SJSA1 (cell line): Measurements from ENCODE around the gene PFKP. TPM values are rescaled to one million over a fixed set of nuclear protein-coding genes. Genes with fewer than 3 reads are reported as not detected.
A peak's percentile ranks its signal among the peaks of the same experiment; 100 is the strongest.

Experiments
- DNase-seq, 2 experiments: peaks; one replicate each; pipeline ENCODE4 v3.0.0-alpha.2; 2015 to 2020; ENCODE audit warnings: low spot score in 2 of 2, low read depth in 1 of 2
- H3K27ac ChIP-seq: fragments of 250-450 bp; sonication (Bioruptor Pico); 2 replicates; pipeline ENCODE4 v1.5.1; 2020; ENCODE audit warnings: mild to moderate bottlenecking, moderate library complexity
- H3K27me3 ChIP-seq: fragments of 250-450 bp; sonication (Bioruptor Pico); replicated peaks from 2 replicates; pipeline ENCODE4 v1.5.1; 2020; ENCODE audit warnings: mild to moderate bottlenecking, moderate library complexity
- H3K36me3 ChIP-seq: fragments of 250-450 bp; sonication (Bioruptor Pico); 2 replicates; pipeline ENCODE4 v1.5.1; 2020; ENCODE audit warnings: mild to moderate bottlenecking
- H3K4me1 ChIP-seq: fragments of 250-450 bp; sonication (Bioruptor Pico); replicated peaks from 2 replicates; pipeline ENCODE4 v1.6.1; 2021; ENCODE audit warnings: mild to moderate bottlenecking
- H3K4me3 ChIP-seq: fragments of 250-450 bp; sonication (Bioruptor Pico); 2 replicates; pipeline ENCODE4 v1.5.1; 2020; ENCODE audit warnings: mild to moderate bottlenecking
- H3K9me3 ChIP-seq: fragments of 250-450 bp; sonication (Bioruptor Pico); replicated peaks from 2 replicates; pipeline ENCODE4 v1.5.1; 2020; ENCODE audit warnings: mild to moderate bottlenecking
- total RNA-seq: library from RNA; depleted of rRNA; stranded (reverse); fragments of >200 nt; shearing (Covaris generic); gene quantifications from 2 replicates; pipeline ENCODE4 v1.2.3, GENCODE V29; 2014; rRNA removed

The PFKP gene
- 515 and 604 TPM in 2 replicates for total RNA-seq

DNA sequence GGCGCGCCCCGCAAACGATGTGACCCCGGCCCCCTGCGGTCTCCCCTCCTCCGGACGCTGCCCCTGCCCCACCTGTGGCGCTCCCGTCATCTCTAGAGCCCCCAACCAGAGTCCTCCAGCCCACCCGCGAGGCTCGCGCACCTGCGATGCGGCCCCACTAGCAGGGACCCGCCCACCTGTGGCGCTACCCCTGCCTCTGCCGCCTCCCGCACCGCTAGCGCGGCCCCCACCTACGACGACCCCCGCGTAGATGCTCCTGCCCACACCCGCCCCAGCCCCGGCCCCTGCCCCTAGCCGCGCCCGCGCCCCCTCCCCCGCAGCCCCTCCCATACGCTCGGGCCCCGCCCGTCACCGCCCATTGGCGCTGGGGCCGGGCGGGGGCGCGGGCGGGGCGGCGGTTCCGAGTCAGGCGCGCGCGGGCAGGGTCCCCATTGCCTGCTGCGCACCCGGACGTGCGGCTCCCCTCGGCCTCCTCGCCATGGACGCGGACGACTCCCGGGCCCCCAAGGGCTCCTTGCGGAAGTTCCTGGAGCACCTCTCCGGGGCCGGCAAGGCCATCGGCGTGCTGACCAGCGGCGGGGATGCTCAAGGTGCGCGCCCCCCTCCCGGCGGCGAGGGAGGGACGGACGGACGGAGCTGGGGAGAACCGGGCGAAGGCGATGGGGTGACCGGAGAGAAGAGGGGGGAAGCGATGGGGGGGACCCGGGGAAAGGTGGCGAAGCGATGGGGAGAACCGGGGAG, at the start of gene PFKP:
PFKP (plus strand) TSS at position 431 of the 741 bp plus-strand sequence; CDS start at position 479, 48 bp downstream.
- DNase-seq = peak; percentile 40 to 59
- H3K4me3 ChIP-seq = peak within 1 kb of the TSS; percentile 78
- no peaks in the 10 kb centered on the region for H3K9me3 ChIP-seq
- peaks cover 41% of the 10 kb centered on the region for H3K4me1 ChIP-seq
- H3K27ac ChIP-seq = peak within 1 kb of the TSS; percentile 36
- peaks cover 43% of the 10 kb centered on the region for H3K36me3 ChIP-seq
- H3K27me3 ChIP-seq = no peaks in the 10 kb centered on the region

DNA sequence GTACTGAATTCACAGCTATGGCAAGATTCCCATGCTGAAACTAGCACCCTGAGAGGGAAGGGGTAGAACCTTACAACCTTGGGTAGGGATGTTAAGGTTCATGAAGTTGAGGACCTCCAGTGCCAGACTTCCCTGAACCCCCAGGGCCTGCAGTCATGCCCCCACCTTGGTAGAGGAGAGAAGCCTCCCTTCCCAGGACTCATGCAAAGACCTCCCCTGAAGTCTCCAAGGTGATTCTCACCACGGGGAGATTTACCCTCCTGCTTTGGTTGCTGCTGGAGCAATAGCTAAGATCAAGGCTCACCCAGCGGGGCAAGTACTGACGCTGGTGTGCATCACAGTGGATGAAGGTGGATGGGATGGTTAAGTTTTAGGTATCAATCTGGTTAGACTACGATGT, 49.1 kb upstream of the PFKP start:
- no peaks in the 10 kb centered on the region; the same call in 1 of the 2 replicates for H3K27me3 ChIP-seq
- no peaks in the 10 kb centered on the region for H3K9me3 ChIP-seq
- H3K36me3 ChIP-seq = no peaks in the 10 kb centered on the region
- no peak for DNase-seq
- H3K4me1 ChIP-seq = peaks cover 12% of the 10 kb centered on the region
- H3K27ac ChIP-seq = no peak overlapping the region
- no peak overlapping the region for H3K4me3 ChIP-seq

DNA sequence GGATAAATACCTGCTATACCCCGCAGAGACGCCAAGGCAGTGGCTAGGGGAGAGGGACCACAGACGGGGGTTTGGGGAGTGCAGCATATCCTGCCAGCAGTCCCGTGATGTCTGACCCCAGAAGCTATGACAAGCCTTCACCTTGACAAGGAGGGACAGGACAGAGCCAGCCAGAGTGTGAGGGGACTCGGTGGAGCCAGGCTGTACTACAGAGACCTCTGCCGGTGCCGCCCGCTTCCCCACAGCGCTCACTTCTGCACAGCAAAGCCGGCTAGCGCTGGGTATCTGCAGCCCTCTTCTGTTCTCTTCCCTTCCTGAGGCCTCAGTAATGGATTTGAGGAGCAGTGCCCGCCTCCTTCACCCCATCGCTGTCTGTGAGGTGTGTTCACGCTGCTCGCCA, 47.0 kb upstream of the PFKP start:
- H3K4me3 ChIP-seq = no peak overlapping the region
- no peaks in the 10 kb centered on the region; the same call in 1 of the 2 replicates for H3K27me3 ChIP-seq
- H3K4me1 ChIP-seq = peaks cover 7% of the 10 kb centered on the region
- DNase-seq = no peak
- H3K36me3 ChIP-seq = no peaks in the 10 kb centered on the region
- H3K9me3 ChIP-seq = no peaks in the 10 kb centered on the region
- H3K27ac ChIP-seq = no peak overlapping the region

DNA sequence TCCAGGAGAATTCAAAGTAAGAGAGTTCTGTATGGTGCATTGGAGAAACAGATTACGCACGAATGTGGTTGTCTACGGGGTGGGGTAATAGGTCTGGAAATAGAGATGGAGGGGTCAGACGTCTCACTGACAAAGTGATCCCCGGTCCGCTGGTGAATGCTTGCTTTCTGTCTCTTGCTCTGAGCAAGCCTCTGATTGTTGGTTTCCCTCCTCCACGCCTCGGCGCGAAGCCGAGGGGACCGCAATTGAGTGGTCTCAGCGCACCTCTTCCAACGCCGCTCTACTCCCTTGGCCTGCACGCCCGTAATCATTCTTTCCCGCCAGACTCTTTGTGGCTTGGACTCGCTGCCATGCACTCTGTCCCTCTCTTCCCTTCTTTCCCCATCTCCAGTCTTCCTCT, 46.5 kb upstream of the PFKP start:
- Histone ChIP-seq H3K4me3 (no peak overlapping the region), H3K27me3 (no peaks in the 10 kb centered on the region; the same call in 1 of the 2 replicates)

DNA sequence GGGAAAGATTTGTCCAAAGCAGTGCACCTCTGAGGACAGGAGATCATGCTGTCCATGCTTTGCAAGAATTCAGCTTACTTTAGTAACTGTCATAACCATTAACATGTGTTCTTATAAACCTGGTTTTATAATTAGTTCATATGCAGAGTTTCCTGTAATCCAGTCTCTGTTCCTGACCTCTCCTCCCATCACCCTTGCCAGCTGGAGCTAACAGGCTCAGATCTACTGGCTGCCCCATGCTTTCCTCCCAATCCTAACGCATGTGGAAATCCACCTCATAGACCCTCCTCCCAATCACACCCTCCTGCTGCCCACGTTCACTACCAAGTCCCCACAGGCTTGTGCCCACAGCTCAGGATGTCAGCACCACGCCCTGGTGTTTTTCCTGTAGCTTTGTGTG, 45.3 kb upstream of the PFKP start:
- Histone ChIP-seq H3K27me3 (no peaks in the 10 kb centered on the region; the same call in 1 of the 2 replicates), H3K36me3 (no peaks in the 10 kb centered on the region), H3K9me3 (no peaks in the 10 kb centered on the region), H3K4me3 (no peak overlapping the region), H3K4me1 (peaks cover 21% of the 10 kb centered on the region), H3K27ac (no peak overlapping the region)
- DNase-seq = no peak

More for the DNA sequence above, 46.5 kb upstream of the PFKP start:
- H3K36me3 ChIP-seq = no peaks in the 10 kb centered on the region
- H3K9me3 ChIP-seq = no peaks in the 10 kb centered on the region
- no peak overlapping the region for H3K27ac ChIP-seq
- DNase-seq = no peak
- peaks cover 11% of the 10 kb centered on the region for H3K4me1 ChIP-seq

DNA sequence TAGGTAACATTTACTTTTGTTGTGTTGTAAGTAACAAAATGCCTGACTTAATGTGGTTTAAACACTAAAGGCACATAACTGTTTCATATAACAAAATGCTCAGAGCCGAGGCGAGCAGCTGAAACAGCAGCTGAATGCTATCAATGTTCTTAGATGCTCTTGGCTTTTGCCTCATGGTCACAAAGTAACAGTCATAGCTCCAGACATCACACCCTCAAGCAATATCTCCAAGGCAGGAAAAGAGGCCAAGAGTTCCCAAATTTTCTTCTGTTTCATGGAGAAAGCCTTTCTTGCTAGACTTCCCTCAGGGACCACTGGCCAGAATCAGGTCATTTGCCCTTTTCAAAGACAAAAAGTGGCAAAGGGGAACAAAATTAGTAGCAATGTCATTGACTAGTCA, 43.5 kb upstream of the PFKP start:
- Histone ChIP-seq H3K4me1 (peaks cover 22% of the 10 kb centered on the region), H3K36me3 (no peaks in the 10 kb centered on the region), H3K4me3 (no peak overlapping the region), H3K27me3 (no peaks in the 10 kb centered on the region; the same call in 1 of the 2 replicates), H3K9me3 (no peaks in the 10 kb centered on the region), H3K27ac (no peak overlapping the region)
- no peak for DNase-seq

DNA sequence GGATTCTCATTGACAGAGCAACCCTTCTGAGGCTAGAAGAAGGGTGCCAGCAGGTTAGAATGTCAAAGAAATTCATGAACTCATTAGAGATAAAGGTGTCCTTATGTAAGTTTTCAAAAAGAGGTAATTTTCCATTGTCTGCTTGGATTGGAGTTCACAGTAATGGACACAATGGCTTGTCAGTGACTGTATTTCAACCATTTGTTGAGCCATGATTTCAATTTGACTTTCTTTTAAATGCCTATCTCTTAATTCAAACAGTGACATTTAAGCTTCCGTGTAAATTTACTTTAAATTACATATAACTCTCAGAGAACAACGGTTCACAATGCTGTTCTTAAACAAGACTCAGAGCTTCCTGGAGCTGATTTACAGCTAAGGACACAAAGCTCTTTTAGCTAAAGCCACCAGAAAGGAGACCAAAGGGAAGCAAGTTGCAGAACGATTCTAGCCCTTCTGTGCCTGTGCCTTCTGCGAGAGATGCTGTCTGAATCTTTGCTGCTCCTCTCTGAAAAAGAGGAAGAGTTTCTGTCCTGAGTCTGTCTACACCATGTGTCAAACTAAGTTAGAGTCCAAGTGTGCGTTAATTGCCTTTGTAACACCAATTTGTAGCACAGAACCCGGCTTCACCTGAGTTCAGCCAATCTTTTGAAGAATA, 42.2 kb upstream of the PFKP start:
- DNase-seq = no peak
- H3K27me3 ChIP-seq = no peaks in the 10 kb centered on the region; the same call in 1 of the 2 replicates

DNA sequence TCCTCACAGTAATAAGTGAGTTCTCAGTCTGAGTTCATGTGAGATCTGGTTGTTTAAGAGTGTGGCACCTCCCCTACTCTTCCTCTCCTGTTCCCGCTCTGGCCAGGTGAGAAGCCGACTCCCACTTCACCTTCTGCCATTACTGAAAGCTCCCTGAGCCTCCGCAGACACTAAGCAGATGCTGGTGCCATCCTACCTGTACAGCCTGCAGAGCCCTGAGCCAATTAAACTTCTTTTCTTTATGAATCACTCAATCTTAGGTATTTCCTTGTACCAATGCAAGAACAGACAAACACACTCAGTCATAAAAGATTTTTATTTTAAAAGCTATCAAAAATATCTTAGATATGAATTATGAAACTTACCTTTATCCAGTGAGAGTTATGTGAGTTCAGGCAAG, 39.5 kb upstream of the PFKP start:
- Histone ChIP-seq H3K9me3 (no peaks in the 10 kb centered on the region), H3K27ac (no peak overlapping the region), H3K27me3 (no peaks in the 10 kb centered on the region), H3K36me3 (no peaks in the 10 kb centered on the region), H3K4me1 (peaks cover 46% of the 10 kb centered on the region), H3K4me3 (no peak overlapping the region)
- DNase-seq = no peak

More for the DNA sequence above, 42.2 kb upstream of the PFKP start:
- Histone ChIP-seq H3K4me1 (peaks cover 35% of the 10 kb centered on the region), H3K36me3 (no peaks in the 10 kb centered on the region), H3K9me3 (no peaks in the 10 kb centered on the region), H3K4me3 (no peak overlapping the region), H3K27ac (no peak overlapping the region)

DNA sequence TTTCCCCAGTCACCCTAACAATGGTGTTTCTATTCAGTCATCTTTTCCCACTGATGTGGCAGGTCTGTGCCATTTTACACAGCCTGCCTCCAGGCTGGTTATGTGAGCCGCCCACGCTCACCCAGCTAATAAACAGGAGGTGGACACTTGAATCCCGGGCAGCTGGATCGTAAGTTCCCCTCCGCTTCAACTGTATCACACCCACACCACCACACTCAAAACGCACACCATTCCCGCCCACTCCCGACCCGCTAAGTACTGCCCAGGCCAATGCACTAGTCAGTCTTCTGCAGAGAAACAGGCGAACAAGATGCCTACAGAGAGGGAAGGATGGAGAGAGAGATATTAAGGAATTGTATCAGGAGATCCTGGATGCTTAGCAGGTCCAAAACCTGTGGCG, 38.9 kb upstream of the PFKP start:
- Histone ChIP-seq H3K27me3 (no peaks in the 10 kb centered on the region), H3K27ac (no peak overlapping the region), H3K36me3 (no peaks in the 10 kb centered on the region), H3K4me1 (peaks cover 46% of the 10 kb centered on the region), H3K9me3 (no peaks in the 10 kb centered on the region), H3K4me3 (no peak overlapping the region)
- DNase-seq = no peak

DNA sequence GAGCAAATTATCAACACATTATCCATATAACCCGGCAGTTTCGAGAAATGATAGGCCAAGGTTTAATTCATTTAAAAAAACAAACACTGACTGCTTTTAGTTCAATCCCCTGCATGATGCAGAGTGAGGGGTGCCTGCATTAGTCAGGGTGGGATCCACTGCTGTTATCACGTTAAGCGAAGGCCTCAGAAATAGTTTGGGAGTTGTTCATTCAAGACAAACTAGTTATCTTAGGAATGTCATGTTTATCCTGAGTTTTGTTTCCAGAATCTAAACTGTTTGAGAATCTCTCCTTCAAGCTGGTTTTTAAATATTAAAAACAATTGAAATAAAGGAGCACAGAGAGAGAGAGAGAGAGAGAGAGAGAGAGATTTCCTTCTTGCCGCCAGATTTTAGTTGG, 36.6 kb upstream of the PFKP start:
- no peaks in the 10 kb centered on the region for H3K27me3 ChIP-seq
- no peak overlapping the region for H3K4me3 ChIP-seq
- H3K4me1 ChIP-seq = peaks cover 62% of the 10 kb centered on the region
- H3K27ac ChIP-seq = peak overlapping the region; percentile 42
- no peaks in the 10 kb centered on the region for H3K36me3 ChIP-seq
- no peaks in the 10 kb centered on the region for H3K9me3 ChIP-seq
- peak; percentile 69 to 71 for DNase-seq

DNA sequence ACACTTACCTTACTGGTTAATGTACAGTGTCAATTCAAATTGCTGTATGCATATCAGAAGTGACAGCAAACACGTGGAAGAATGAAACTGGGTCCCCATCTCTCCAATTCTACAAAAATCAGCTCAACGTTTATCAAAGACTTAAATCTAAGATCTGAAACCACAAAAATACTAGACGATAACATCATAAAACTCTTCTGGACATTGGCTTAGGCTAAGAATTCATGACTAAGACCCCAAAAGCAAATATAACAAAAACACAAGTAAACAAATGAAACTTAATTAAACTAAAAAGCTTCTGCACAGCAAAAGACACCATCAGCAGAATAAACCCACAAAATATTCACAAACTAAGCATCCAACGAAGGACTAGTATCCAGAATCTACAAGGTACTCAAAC, 35.9 kb upstream of the PFKP start:
- H3K36me3 ChIP-seq = no peaks in the 10 kb centered on the region
- H3K9me3 ChIP-seq = no peaks in the 10 kb centered on the region
- peaks cover 61% of the 10 kb centered on the region for H3K4me1 ChIP-seq
- H3K27ac ChIP-seq = peak overlapping the region; percentile 42
- DNase-seq = peak in 1 of 2 experiments; percentile 84
- H3K4me3 ChIP-seq = no peak overlapping the region
- no peaks in the 10 kb centered on the region for H3K27me3 ChIP-seq

DNA sequence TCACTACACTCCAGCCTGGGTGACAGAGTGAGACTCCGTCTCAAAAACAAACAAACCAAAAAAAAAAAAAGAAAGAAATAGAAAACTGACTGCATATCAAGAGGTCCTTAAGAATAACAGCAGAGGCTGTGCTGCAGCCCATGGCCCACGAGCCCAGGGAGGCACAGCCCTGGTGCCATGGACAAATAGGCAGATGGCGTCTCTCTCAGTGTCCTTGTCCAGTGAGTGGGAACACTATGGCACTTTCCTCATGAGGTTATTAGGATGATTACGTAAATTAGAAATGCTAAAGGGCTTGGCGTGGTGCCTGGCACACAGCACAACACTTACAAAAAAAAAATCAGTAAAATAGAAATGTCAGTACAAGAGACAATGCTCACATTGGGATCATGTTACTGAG, 33.4 kb upstream of the PFKP start:
- no peaks in the 10 kb centered on the region for H3K27me3 ChIP-seq
- peak overlapping the region; percentile 8; the same call in 1 of the 2 replicates for H3K27ac ChIP-seq
- peaks cover 54% of the 10 kb centered on the region for H3K4me1 ChIP-seq
- DNase-seq = no peak
- no peaks in the 10 kb centered on the region for H3K9me3 ChIP-seq
- H3K4me3 ChIP-seq = no peak overlapping the region
- no peaks in the 10 kb centered on the region for H3K36me3 ChIP-seq

DNA sequence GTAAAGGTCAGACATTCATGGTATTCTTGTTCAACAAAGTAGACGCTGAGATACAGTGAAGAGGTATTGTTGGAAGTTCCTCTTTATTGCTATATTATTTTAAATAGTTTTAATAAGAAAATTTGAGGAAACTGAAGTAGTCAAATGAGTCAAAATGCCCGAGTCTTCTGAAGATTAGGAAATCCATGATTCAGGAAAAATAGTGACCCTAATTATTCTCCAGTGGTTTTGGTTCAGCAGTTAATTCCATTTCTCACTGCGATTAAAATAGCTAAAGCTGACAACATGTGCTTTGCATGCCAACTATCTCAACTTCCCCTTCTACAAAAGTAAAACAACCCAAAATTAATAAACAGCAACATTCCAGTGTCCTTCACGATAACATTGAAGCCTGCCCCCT, 32.7 kb upstream of the PFKP start:
- no peaks in the 10 kb centered on the region for H3K36me3 ChIP-seq
- H3K4me1 ChIP-seq = peaks cover 47% of the 10 kb centered on the region
- peak overlapping the region; percentile 8; the same call in 1 of the 2 replicates for H3K27ac ChIP-seq
- H3K4me3 ChIP-seq = no peak overlapping the region
- no peaks in the 10 kb centered on the region for H3K9me3 ChIP-seq
- peak in 1 of 2 experiments; percentile 61 for DNase-seq
- H3K27me3 ChIP-seq = no peaks in the 10 kb centered on the region
